ENCODE data around the gene PTGES2.

PTGES2 gene

DNA sequence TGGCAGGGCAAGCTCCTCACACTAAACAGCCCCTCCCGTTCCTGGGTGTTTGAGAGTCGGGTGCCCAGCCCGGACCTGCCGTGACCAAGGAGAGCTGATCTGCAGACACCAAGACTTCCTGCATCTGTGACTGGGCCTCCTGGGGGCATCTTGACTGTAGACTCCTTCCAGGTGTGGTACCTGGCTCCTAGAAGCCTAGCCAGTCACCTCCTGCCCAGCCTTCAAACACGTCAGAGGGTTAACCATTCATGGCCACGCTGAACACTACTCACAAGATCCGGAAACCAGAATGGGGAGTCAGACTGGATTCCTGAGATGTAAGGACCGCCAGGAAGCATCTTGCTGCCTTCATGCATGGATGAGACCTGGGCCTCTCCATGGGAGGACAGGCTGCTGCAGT is 18.0 kb upstream of the PTGES2 start:
- Histone ChIP-seq H3K4me3 (ENCODE audit: low read depth, low read length) (no peak overlapping the region), H2BK12ac (ENCODE audit: low read length) (no peak overlapping the region), H2BK120ac (ENCODE audit: insufficient read depth, low read length, poor library complexity) (peak overlapping the region; percentile 2), H3K4me1 (ENCODE audit: control insufficient read depth in 1 of 2, insufficient read depth in 2 of 2, low read length in 2 of 2) (peaks cover 14 to 16% of the 10 kb centered on the region in 2 experiments), H3K27me3 (ENCODE audit: insufficient read depth, low read length) (no peaks in the 10 kb centered on the region), H2AFZ (ENCODE audit: insufficient read depth, low read length, poor library complexity) (no peak overlapping the region), H2AK5ac (ENCODE audit: low read length) (no peak overlapping the region), H3K36me3 (ENCODE audit: control insufficient read depth in 1 of 2, insufficient read depth in 2 of 2, low read length in 2 of 2) (no peaks in the 10 kb centered on the region), H3K14ac (ENCODE audit: low read length) (peak overlapping the region; percentile 5), H3K79me1 (ENCODE audit: low read length) (peaks cover 13% of the 10 kb centered on the region), H3K23ac (ENCODE audit: low read length) (no peak overlapping the region), H3K4me2 (ENCODE audit: low read length) (peak overlapping the region; percentile 36), H3K9me3 (ENCODE audit: insufficient read depth, low read depth, low read length) (no peaks in the 10 kb centered on the region), H3K18ac (ENCODE audit: low read length) (no peak overlapping the region), H4K91ac (ENCODE audit: low read depth, low read length) (peak overlapping the region; percentile 78), H3K9ac (ENCODE audit: low read length) (no peak overlapping the region), H2BK5ac (ENCODE audit: low read depth, low read length, poor library complexity) (peak overlapping the region; percentile 11), H3K4ac (ENCODE audit: low read depth, low read length) (no peak overlapping the region), H4K8ac (ENCODE audit: low read depth, low read length) (peak overlapping the region; percentile 57), H4K12ac (ENCODE audit: low read depth, low read length) (no peak overlapping the region), H3K27ac (ENCODE audit: low read depth, low read length) (no peak overlapping the region), H3K79me2 (ENCODE audit: control insufficient read depth, insufficient read depth, low read length, poor library complexity) (no peaks in the 10 kb centered on the region)
- peak; percentile 93 to 95 for DNase-seq
- no CpG with 5 or more reads among the region's 8 CpGs for WGBS (ENCODE audit: extremely low coverage, insufficient coverage, insufficient read length)

DNA sequence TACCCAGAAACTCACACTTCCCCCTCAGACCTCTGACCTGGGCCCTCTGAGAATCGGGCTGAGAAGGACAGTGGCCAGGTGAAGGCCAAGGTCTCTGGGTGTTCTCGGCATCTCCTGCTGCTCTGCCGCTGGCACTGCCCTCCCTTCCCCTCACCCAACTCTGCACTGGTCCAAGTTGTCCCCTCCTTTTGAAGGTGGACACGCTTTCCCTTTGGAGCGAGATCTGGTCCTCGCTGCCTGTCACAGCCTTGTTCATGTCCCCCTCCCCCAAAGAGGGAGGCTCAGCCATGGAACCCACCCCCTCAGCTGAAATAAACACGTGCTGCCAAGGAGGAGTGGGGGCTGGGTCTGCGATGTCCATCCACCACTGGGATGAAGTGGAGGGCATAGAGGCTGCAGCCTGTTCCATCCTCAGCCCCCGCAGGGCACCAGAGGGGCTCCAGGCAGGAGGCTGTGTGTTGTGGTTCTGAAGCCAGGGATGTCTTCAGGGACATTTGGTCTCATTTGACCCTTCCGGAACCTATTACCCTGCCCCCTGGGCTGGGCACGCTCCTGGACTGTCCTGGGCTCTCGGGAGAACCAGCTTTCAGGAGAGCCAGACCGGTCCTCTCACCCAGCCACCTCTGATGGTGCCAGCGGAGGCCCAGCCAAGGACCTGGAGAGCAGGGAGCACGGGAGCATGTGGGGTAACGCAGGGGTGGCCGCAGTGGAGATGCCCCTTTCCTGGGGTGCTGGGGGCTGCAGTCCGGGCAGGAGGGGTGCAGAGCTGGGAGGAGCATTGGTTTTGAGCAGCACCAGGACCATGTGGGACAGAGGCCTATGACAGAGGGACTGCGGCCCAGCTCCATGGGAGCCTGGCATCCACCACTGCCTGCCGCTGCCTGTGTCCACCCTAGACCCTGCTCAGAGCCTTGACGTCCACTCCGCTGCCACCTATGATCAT is 17.0 kb upstream of the PTGES2 start:
- H3K14ac ChIP-seq (ENCODE audit: low read length) = peak overlapping the region; percentile 5
- H3K18ac ChIP-seq (ENCODE audit: low read length) = no peak overlapping the region
- no peak overlapping the region for H3K9ac ChIP-seq (ENCODE audit: low read length)
- H4K8ac ChIP-seq (ENCODE audit: low read depth, low read length) = no peak overlapping the region
- H2BK120ac ChIP-seq (ENCODE audit: insufficient read depth, low read length, poor library complexity) = peak overlapping the region; percentile 2
- peak overlapping the region; percentile 8 for H2BK5ac ChIP-seq (ENCODE audit: low read depth, low read length, poor library complexity)
- H3K4me3 ChIP-seq (ENCODE audit: low read depth, low read length) = no peak overlapping the region
- H3K27ac ChIP-seq (ENCODE audit: low read depth, low read length) = no peak overlapping the region
- DNase-seq = no peak
- H2AFZ ChIP-seq (ENCODE audit: insufficient read depth, low read length, poor library complexity) = no peak overlapping the region
- peak overlapping the region; percentile 47 for H2BK12ac ChIP-seq (ENCODE audit: low read length)
- no peaks in the 10 kb centered on the region for H3K9me3 ChIP-seq (ENCODE audit: insufficient read depth, low read depth, low read length)
- no peaks in the 10 kb centered on the region for H3K36me3 ChIP-seq (ENCODE audit: control insufficient read depth in 1 of 2, insufficient read depth in 2 of 2, low read length in 2 of 2)
- no peaks in the 10 kb centered on the region for H3K79me2 ChIP-seq (ENCODE audit: control insufficient read depth, insufficient read depth, low read length, poor library complexity)
- peak overlapping the region; percentile 18 for H2AK5ac ChIP-seq (ENCODE audit: low read length)
- H3K27me3 ChIP-seq (ENCODE audit: insufficient read depth, low read length) = no peaks in the 10 kb centered on the region
- peaks cover 14 to 16% of the 10 kb centered on the region in 2 experiments for H3K4me1 ChIP-seq (ENCODE audit: control insufficient read depth in 1 of 2, insufficient read depth in 2 of 2, low read length in 2 of 2)
- peak overlapping the region; percentile 78 for H4K91ac ChIP-seq (ENCODE audit: low read depth, low read length)
- peaks cover 13% of the 10 kb centered on the region for H3K79me1 ChIP-seq (ENCODE audit: low read length)
- H3K4me2 ChIP-seq (ENCODE audit: low read length) = no peak overlapping the region
- no CpG with 5 or more reads among the region's 22 CpGs for WGBS (ENCODE audit: extremely low coverage, insufficient coverage, insufficient read length)
- H3K23ac ChIP-seq (ENCODE audit: low read length) = no peak overlapping the region
- H4K12ac ChIP-seq (ENCODE audit: low read depth, low read length) = peak overlapping the region; percentile 6
- no peak overlapping the region for H3K4ac ChIP-seq (ENCODE audit: low read depth, low read length)

GRCh38 chr9:128143525-128144238 is 16.2 kb upstream of the PTGES2 start:
- H3K79me2 ChIP-seq (ENCODE audit: control insufficient read depth, insufficient read depth, low read length, poor library complexity) = no peaks in the 10 kb centered on the region
- no peak overlapping the region for H3K4ac ChIP-seq (ENCODE audit: low read depth, low read length)
- H4K12ac ChIP-seq (ENCODE audit: low read depth, low read length) = no peak overlapping the region
- H3K18ac ChIP-seq (ENCODE audit: low read length) = no peak overlapping the region
- no peak overlapping the region for H3K27ac ChIP-seq (ENCODE audit: low read depth, low read length)
- no peak overlapping the region for H2AFZ ChIP-seq (ENCODE audit: insufficient read depth, low read length, poor library complexity)
- peaks cover 13% of the 10 kb centered on the region for H3K79me1 ChIP-seq (ENCODE audit: low read length)
- peak overlapping the region; percentile 47 for H2BK12ac ChIP-seq (ENCODE audit: low read length)
- H3K4me1 ChIP-seq (ENCODE audit: control insufficient read depth in 1 of 2, insufficient read depth in 2 of 2, low read length in 2 of 2) = peaks cover 14 to 16% of the 10 kb centered on the region in 2 experiments
- no peak overlapping the region for H3K23ac ChIP-seq (ENCODE audit: low read length)
- H2AK5ac ChIP-seq (ENCODE audit: low read length) = peak overlapping the region; percentile 48
- H3K4me2 ChIP-seq (ENCODE audit: low read length) = no peak overlapping the region
- no peak overlapping the region for H3K14ac ChIP-seq (ENCODE audit: low read length)
- peak overlapping the region; percentile 32 for H4K91ac ChIP-seq (ENCODE audit: low read depth, low read length)
- no peaks in the 10 kb centered on the region for H3K36me3 ChIP-seq (ENCODE audit: control insufficient read depth in 1 of 2, insufficient read depth in 2 of 2, low read length in 2 of 2)
- H3K4me3 ChIP-seq (ENCODE audit: low read depth, low read length) = no peak overlapping the region
- H3K9me3 ChIP-seq (ENCODE audit: insufficient read depth, low read depth, low read length) = no peaks in the 10 kb centered on the region
- no peak overlapping the region for H2BK120ac ChIP-seq (ENCODE audit: insufficient read depth, low read length, poor library complexity)
- WGBS (ENCODE audit: extremely low coverage, insufficient coverage, insufficient read length) = no CpG with 5 or more reads among the region's 8 CpGs
- H3K27me3 ChIP-seq (ENCODE audit: insufficient read depth, low read length) = no peaks in the 10 kb centered on the region
- DNase-seq = no peak
- H3K9ac ChIP-seq (ENCODE audit: low read length) = no peak overlapping the region
- H4K8ac ChIP-seq (ENCODE audit: low read depth, low read length) = no peak overlapping the region
- no peak overlapping the region for H2BK5ac ChIP-seq (ENCODE audit: low read depth, low read length, poor library complexity)

- no peak overlapping the region for H4K8ac ChIP-seq (ENCODE audit: low read depth, low read length)
- no peaks in the 10 kb centered on the region for H3K79me2 ChIP-seq (ENCODE audit: control insufficient read depth, insufficient read depth, low read length, poor library complexity)
- no peak overlapping the region for H2AFZ ChIP-seq (ENCODE audit: insufficient read depth, low read length, poor library complexity)
- no peak overlapping the region for H3K9ac ChIP-seq (ENCODE audit: low read length)
- no peaks in the 10 kb centered on the region for H3K27me3 ChIP-seq (ENCODE audit: insufficient read depth, low read length)
- H3K36me3 ChIP-seq (ENCODE audit: control insufficient read depth in 1 of 2, insufficient read depth in 2 of 2, low read length in 2 of 2) = no peaks in the 10 kb centered on the region
- no peak overlapping the region for H3K4me2 ChIP-seq (ENCODE audit: low read length)
- WGBS (ENCODE audit: extremely low coverage, insufficient coverage, insufficient read length) = no CpG with 5 or more reads among the region's 2 CpGs
- peaks cover 13% of the 10 kb centered on the region for H3K79me1 ChIP-seq (ENCODE audit: low read length)
- no peak overlapping the region for H4K91ac ChIP-seq (ENCODE audit: low read depth, low read length)
- H4K12ac ChIP-seq (ENCODE audit: low read depth, low read length) = no peak overlapping the region
- no peak overlapping the region for H3K4ac ChIP-seq (ENCODE audit: low read depth, low read length)
- no peak overlapping the region for H2AK5ac ChIP-seq (ENCODE audit: low read length)
- no peaks in the 10 kb centered on the region for H3K9me3 ChIP-seq (ENCODE audit: insufficient read depth, low read depth, low read length)
- no peak overlapping the region for H2BK12ac ChIP-seq (ENCODE audit: low read length)
- DNase-seq = no peak
- H2BK120ac ChIP-seq (ENCODE audit: insufficient read depth, low read length, poor library complexity) = no peak overlapping the region
- H3K4me1 ChIP-seq (ENCODE audit: control insufficient read depth in 1 of 2, insufficient read depth in 2 of 2, low read length in 2 of 2) = peaks cover 14 to 16% of the 10 kb centered on the region in 2 experiments
- no peak overlapping the region for H2BK5ac ChIP-seq (ENCODE audit: low read depth, low read length, poor library complexity)
- H3K18ac ChIP-seq (ENCODE audit: low read length) = no peak overlapping the region
- no peak overlapping the region for H3K4me3 ChIP-seq (ENCODE audit: low read depth, low read length)
- H3K14ac ChIP-seq (ENCODE audit: low read length) = no peak overlapping the region
- H3K23ac ChIP-seq (ENCODE audit: low read length) = no peak overlapping the region
- H3K27ac ChIP-seq (ENCODE audit: low read depth, low read length) = no peak overlapping the region
Observed at GRCh38 chr9:128142596-128142995, 15.1 kb upstream of the PTGES2 start.

All from trophoblast cell (in vitro differentiated cells and primary cell).